HCT116 (cell line): ENCODE results near the gene VMP1. TPM values are rescaled to one million over a fixed set of nuclear protein-coding genes. Genes with fewer than 3 reads are reported as not detected.

ENCODE experiments used
- ATAC-seq: fragments of 200-7000 bp; cut with Tn5 transposase; 2 replicates; pipeline ENCODE4 v1.9.1; 2020; ENCODE audit warnings: mild to moderate bottlenecking, moderate library complexity
- BruUV-seq: library from RNA; stranded (reverse); fragments of 400-500 nt; replicated peaks from 2 replicates; lab custom pipeline; 2021; lab: Mats Ljungman, UMichigan
- CTCF ChIA-PET: fragments of 300-600 bp; sonication (Branson Sonifier 250); formaldehyde crosslinking; loops from one replicate; lab custom pipeline; 2021; ENCODE audit warnings: antibody characterized with exemption; lab: Charles Lee
- POLR2A ChIA-PET: fragments of 300-600, 350-600 bp; sonication (Branson Sonifier 250); formaldehyde crosslinking; loops from one replicate; lab custom pipeline; 2021; ENCODE audit warnings: antibody characterized with exemption; lab: Charles Lee
- RAD21 ChIA-PET, 2 experiments: fragments of 300-600 bp; sonication (Branson Sonifier 250); formaldehyde crosslinking; loops; one replicate each; lab custom pipeline; 2023; ENCODE audit warnings: low total read pairs in 2 of 2; ENCODE audit not compliant: uncharacterized antibody in 2 of 2, unreplicated experiment in 2 of 2, low non-redundant PET in 1 of 2; lab: Charles Lee
- DNase-seq: peaks from one replicate; pipeline ENCODE4 v3.0.0-alpha.2; 2010; ENCODE audit warnings: low read depth, low spot score
- H2AFZ ChIP-seq: fragments of 200-600 bp; shearing (Covaris generic), sonication (generic); 2 replicates; pipeline ENCODE4 v1.6.1; 2017; ENCODE audit warnings: low read depth, mixed run types, mixed read lengths, antibody characterized with exemption, low read length; ENCODE audit not compliant: poor library complexity, severe bottlenecking
- H3K27ac ChIP-seq: 2 replicates; pipeline ENCODE4 v1.5.1; 2012; ENCODE audit warnings: low read depth, low read length
- H3K27me3 ChIP-seq: fragments of 200-600 bp; sonication (generic); 2 replicates; pipeline ENCODE4 v1.6.1; 2016; ENCODE audit warnings: mixed run types, low read length, mixed read lengths; ENCODE audit not compliant: insufficient read depth
- H3K36me3 ChIP-seq, 2 experiments: fragments of 200-500 bp in 1 of 2; fragments of 200-600 bp in 1 of 2; sonication (Bioruptor generic) in 1 of 2; sonication (generic) in 1 of 2; 2 replicates each; pipeline versions ENCODE4 v1.5.1 to v1.6.1; 2014 to 2016; ENCODE audit warnings: low read length in 2 of 2, inconsistent platforms in 1 of 2, mixed read lengths in 1 of 2, mixed run types in 1 of 2; ENCODE audit not compliant: insufficient read depth in 2 of 2, control insufficient read depth in 1 of 2
- H3K4me1 ChIP-seq, 2 experiments: fragments of 200-600 bp in 1 of 2; sonication (generic) in 1 of 2; 2 replicates each; pipeline versions ENCODE4 v1.5.1 to v1.6.1; 2012 to 2017; ENCODE audit warnings: low read length in 2 of 2, inconsistent platforms in 1 of 2, mild to moderate bottlenecking in 1 of 2, mixed read lengths in 1 of 2, mixed run types in 1 of 2, moderate library complexity in 1 of 2; ENCODE audit not compliant: insufficient read depth in 2 of 2, control insufficient read depth in 1 of 2
- H3K4me2 ChIP-seq: fragments of 200-600 bp; sonication (generic); 2 replicates; pipeline ENCODE4 v1.6.1; 2017; ENCODE audit warnings: mixed run types, low read length, mixed read lengths
- H3K4me3 ChIP-seq, 2 experiments: fragments of 200-600 bp in 1 of 2; sonication (generic) in 1 of 2; replicated peaks in 1 of 2; 2 replicates each; pipeline ENCODE4 v1.5.1; 2011 to 2016; ENCODE audit warnings: low read length in 2 of 2, control low read depth in 1 of 2, low read depth in 1 of 2, mild to moderate bottlenecking in 1 of 2, mixed read lengths in 1 of 2, mixed run types in 1 of 2
- H3K79me2 ChIP-seq: fragments of 200-600 bp; sonication (generic); 2 replicates; pipeline ENCODE4 v1.6.1; 2017; ENCODE audit warnings: mild to moderate bottlenecking, mixed run types, low read length, moderate library complexity, mixed read lengths; ENCODE audit not compliant: insufficient read depth
- H3K9ac ChIP-seq: fragments of 200-600 bp; sonication (generic); 2 replicates; pipeline ENCODE4 v1.6.1; 2016; ENCODE audit warnings: low read length, mixed read lengths
- H3K9me2 ChIP-seq: fragments of 200-600 bp; sonication (generic), shearing (Covaris generic); 2 replicates; pipeline ENCODE4 v1.6.1; 2017; ENCODE audit warnings: mixed run types, mild to moderate bottlenecking, moderate library complexity; ENCODE audit not compliant: insufficient read depth
- H3K9me3 ChIP-seq, 2 experiments: fragments of 200-500 bp in 1 of 2; fragments of 200-600 bp in 1 of 2; sonication (Bioruptor generic) in 1 of 2; sonication (generic) in 1 of 2; 2 replicates each; pipeline ENCODE4 v1.6.1; 2014 to 2017; ENCODE audit warnings: low read length in 2 of 2, mixed read lengths in 2 of 2, inconsistent platforms in 1 of 2, low read depth in 1 of 2, mild to moderate bottlenecking in 1 of 2, mixed run types in 1 of 2, moderate library complexity in 1 of 2; ENCODE audit not compliant: control insufficient read depth in 1 of 2, insufficient read depth in 1 of 2
- H4K20me1 ChIP-seq: fragments of 200-600 bp; sonication (generic), shearing (Covaris generic); 2 replicates; pipeline ENCODE4 v1.6.1; 2017; ENCODE audit warnings: mixed run types, mild to moderate bottlenecking, moderate library complexity; ENCODE audit not compliant: insufficient read depth
- REST ChIP-seq: IDR thresholded peaks from 2 replicates; pipeline ENCODE4 v1.6.1; 2012; ENCODE audit warnings: low read depth
- intact Hi-C: fragments of 100-400 bp; cut with micrococcal nuclease; formaldehyde crosslinking; loops from 2 replicates; pipeline ENCODE4 v1.10.0; 2022
- total RNA-seq: library from RNA; stranded (reverse); gene quantifications from one replicate; pipeline ENCODE4 v1.2.1, GENCODE V29; 2021; ENCODE audit not compliant: unreplicated experiment

Gene VMP1
- total RNA-seq, 1 experiment from 2014 or later = 366 TPM

GRCh38 chr17:59761385-59762048, 54.1 kb downstream of the VMP1 start:
- DNase-seq (no peak), ATAC-seq (peak; percentile 48)
- ChIA-PET POLR2A (interaction anchor here (0.7 to 9.8 kb wide), 8 partner anchors 11 to 79 kb away, joined by 3 to 132 read pairs (median 3); partner anchors contain the start of genes PTRH2 and VMP1), CTCF (interaction anchor here (1.1 to 3.5 kb wide), 2 partner anchors 9 to 84 kb away, joined by 3 to 14 read pairs; no protein-coding TSS in a partner anchor), RAD21 (no interaction called here)
- intact Hi-C loops = no loop called here
- Histone ChIP-seq H3K9ac (peak overlapping the region; percentile 66), H3K27ac (peak overlapping the region; percentile 84), H3K79me2 (peaks cover 49% of the 10 kb centered on the region), H4K20me1 (no peaks in the 10 kb centered on the region), H3K36me3 (peaks cover 0 to 39% of the 10 kb centered on the region in 2 experiments; a peak in 2 of 4 replicates), H3K27me3 (no peaks in the 10 kb centered on the region), H3K4me1 (peaks cover 68 to 73% of the 10 kb centered on the region in 2 experiments), H2AFZ (no peak overlapping the region), H3K4me3 (no peak overlapping the region), H3K9me2 (no peaks in the 10 kb centered on the region), H3K4me2 (peak overlapping the region; percentile 60), H3K9me3 (no peaks in the 10 kb centered on the region; a peak in 1 of 4 replicates)
- BruUV-seq = no TSS peak
- no peak for TF ChIP-seq REST
